Neural cell (in vitro differentiated cells): ENCODE data around the gene OPN1LW. TPM values are rescaled to one million over a fixed set of nuclear protein-coding genes. Genes with fewer than 3 reads are reported as not detected.
"Not testable (repeated sequence)": the region's sequence is repeated elsewhere in the genome, so short reads cannot be mapped to it uniquely, and the experiment has no call there.

Experiments
- H2AFZ ChIP-seq: fragments of 200-600, 300-800 bp; sonication (generic), shearing (Covaris generic); 2 replicates; pipeline ENCODE4 v1.6.0; 2014; ENCODE audit warnings: low read depth, mild to moderate bottlenecking, antibody characterized with exemption, low read length, moderate library complexity
- H3F3A ChIP-seq: fragments of 200-600 bp; shearing (Covaris generic); 2 replicates; pipeline ENCODE4 v1.6.1; 2016; ENCODE audit warnings: mild to moderate bottlenecking, moderate library complexity, mixed read lengths, antibody characterized with exemption, low read length; ENCODE audit not compliant: insufficient read depth, poor library complexity, severe bottlenecking
- H3K27ac ChIP-seq: fragments of 200-600, 300-800 bp; sonication (generic), shearing (Covaris generic); 2 replicates; pipeline ENCODE4 v1.5.1; 2014; ENCODE audit warnings: mild to moderate bottlenecking, low read length, moderate library complexity
- H3K27me3 ChIP-seq: fragments of 300-800, 200-600 bp; sonication (generic), shearing (Covaris generic); 2 replicates; pipeline ENCODE4 v1.6.0; 2014; ENCODE audit warnings: mild to moderate bottlenecking, low read depth, low read length, moderate library complexity; ENCODE audit not compliant: insufficient read depth
- H3K36me3 ChIP-seq: fragments of 300-800, 200-600 bp; sonication (generic), shearing (Covaris generic); 2 replicates; pipeline ENCODE4 v1.5.1; 2014; ENCODE audit warnings: mild to moderate bottlenecking, antibody characterized with exemption, low read length, moderate library complexity; ENCODE audit not compliant: insufficient read depth
- H3K4me2 ChIP-seq: fragments of 300-800, 200-600 bp; sonication (generic), shearing (Covaris generic); 2 replicates; pipeline ENCODE4 v1.6.0; 2014; ENCODE audit warnings: mild to moderate bottlenecking, low read length
- H3K4me3 ChIP-seq: fragments of 300-800, 200-600 bp; sonication (generic), shearing (Covaris generic); 2 replicates; pipeline ENCODE4 v1.5.1; 2014; ENCODE audit warnings: mild to moderate bottlenecking, low read length, moderate library complexity
- H3K79me2 ChIP-seq: fragments of 200-600 bp; shearing (Covaris generic); replicated peaks from 2 replicates; pipeline ENCODE4 v1.6.0; 2014; ENCODE audit warnings: mild to moderate bottlenecking, low read length, moderate library complexity; ENCODE audit not compliant: insufficient read depth
- H3K9ac ChIP-seq: fragments of 300-800, 200-600 bp; sonication (generic), shearing (Covaris generic); 2 replicates; pipeline ENCODE4 v1.6.1; 2016; ENCODE audit warnings: mild to moderate bottlenecking, low read length, mixed read lengths
- H3K9me2 ChIP-seq: fragments of 200-600 bp; shearing (Covaris generic); 2 replicates; pipeline ENCODE4 v1.6.1; 2016; ENCODE audit warnings: mild to moderate bottlenecking, low read length, mixed read lengths; ENCODE audit not compliant: insufficient read depth
- H3K9me3 ChIP-seq: fragments of 200-600, 300-800 bp; sonication (generic), shearing (Covaris generic); 2 replicates; pipeline ENCODE4 v1.6.1; 2016; ENCODE audit warnings: mild to moderate bottlenecking, mixed run types, low read length, moderate library complexity, mixed read lengths
- H4K20me1 ChIP-seq: fragments of 200-600 bp; shearing (Covaris generic); 2 replicates; pipeline ENCODE4 v1.6.1; 2016; ENCODE audit warnings: mild to moderate bottlenecking, mixed run types; ENCODE audit not compliant: insufficient read depth
- polyA plus RNA-seq: library from polyadenylated mRNA; depleted of rRNA; stranded (reverse); fragments of >200 nt; gene quantifications from 2 replicates; pipeline ENCODE4 v1.2.3, GENCODE V29; 2014

The OPN1LW gene
- polyA plus RNA-seq, 1 donor from 2014 or later, result not detected

GRCh38 chrX:154182296-154182695 lies 38.3 kb downstream of the OPN1LW start, which contains the start of gene OPN1MW:
OPN1MW (plus strand) TSS chrX:154182596; CDS start chrX:154182678, 82 bp downstream.
- H3K9me2 ChIP-seq, H3K27ac ChIP-seq, H2AFZ ChIP-seq, H3K4me2 ChIP-seq, H3K9ac ChIP-seq, H3F3A ChIP-seq, H4K20me1 ChIP-seq, H3K9me3 ChIP-seq, H3K79me2 ChIP-seq, H3K36me3 ChIP-seq, H3K27me3 ChIP-seq, H3K4me3 ChIP-seq: not testable (repeated sequence)

GRCh38 chrX:154183794-154184193 lies 39.8 kb downstream of the OPN1LW start:
- H3K4me2 ChIP-seq, H3K9ac ChIP-seq, H2AFZ ChIP-seq, H3K9me2 ChIP-seq, H3K4me3 ChIP-seq, H3K27ac ChIP-seq, H3F3A ChIP-seq, H4K20me1 ChIP-seq, H3K79me2 ChIP-seq, H3K9me3 ChIP-seq, H3K27me3 ChIP-seq, H3K36me3 ChIP-seq: not testable (repeated sequence)

- H3F3A ChIP-seq, H3K4me3 ChIP-seq, H3K9me2 ChIP-seq, H4K20me1 ChIP-seq, H3K36me3 ChIP-seq, H3K4me2 ChIP-seq, H2AFZ ChIP-seq, H3K27ac ChIP-seq, H3K9ac ChIP-seq, H3K27me3 ChIP-seq, H3K9me3 ChIP-seq, H3K79me2 ChIP-seq: not testable (repeated sequence)
Measured at GRCh38 chrX:154192846-154193245, 48.8 kb downstream of the OPN1LW start.

- H3K4me2 ChIP-seq, H2AFZ ChIP-seq, H4K20me1 ChIP-seq, H3K9ac ChIP-seq, H3K4me3 ChIP-seq, H3K27me3 ChIP-seq, H3F3A ChIP-seq, H3K9me2 ChIP-seq, H3K79me2 ChIP-seq, H3K9me3 ChIP-seq, H3K36me3 ChIP-seq, H3K27ac ChIP-seq: not testable (repeated sequence)
Measured at GRCh38 chrX:154194316-154194715, 50.3 kb downstream of the OPN1LW start.

- H3K9ac ChIP-seq, H3K36me3 ChIP-seq, H3F3A ChIP-seq, H3K4me3 ChIP-seq, H3K27me3 ChIP-seq, H2AFZ ChIP-seq, H3K4me2 ChIP-seq, H3K27ac ChIP-seq, H3K9me2 ChIP-seq, H3K79me2 ChIP-seq, H3K9me3 ChIP-seq, H4K20me1 ChIP-seq: not testable (repeated sequence)
Measured at GRCh38 chrX:154196466-154196865, 52.4 kb downstream of the OPN1LW start.

Other genes starting within 250 kb of the OPN1LW start
- gene AVPR2, start 239.6 kb upstream of the OPN1LW start, polyA plus RNA-seq, result not detected in 2 replicates
- gene ARHGAP4, start 218.0 kb upstream of the OPN1LW start, polyA plus RNA-seq, result 11.2 and 12.1 TPM in 2 replicates
- gene NAA10, start 209.2 kb upstream of the OPN1LW start, polyA plus RNA-seq, result 117 and 159 TPM in 2 replicates
- gene RENBP, start 199.6 kb upstream of the OPN1LW start, polyA plus RNA-seq, result 0.89 and 2.5 TPM in 2 replicates
- 7.3 and 10.3 TPM in 2 replicates for gene HCFC1, start 172.4 kb upstream of the OPN1LW start, polyA plus RNA-seq
- gene TMEM187, start 171.5 kb upstream of the OPN1LW start, polyA plus RNA-seq, result 5.2 and 6.3 TPM in 2 replicates
- gene IRAK1, start 124.3 kb upstream of the OPN1LW start, polyA plus RNA-seq, result 1.4 and 6.8 TPM in 2 replicates
- gene MECP2, start 46.5 kb upstream of the OPN1LW start, polyA plus RNA-seq, result 14.5 and 36.1 TPM in 2 replicates
- gene OPN1MW, start 38.4 kb downstream of the OPN1LW start, polyA plus RNA-seq, result not detected in 2 replicates
- not detected in 2 replicates for gene OPN1MW2, start 75.5 kb downstream of the OPN1LW start, polyA plus RNA-seq
- gene OPN1MW3, start 113.3 kb downstream of the OPN1LW start, polyA plus RNA-seq, result not detected in 2 replicates
- not detected in 2 replicates for gene TEX28, start 150.9 kb downstream of the OPN1LW start, polyA plus RNA-seq
- gene TKTL1, start 151.6 kb downstream of the OPN1LW start, polyA plus RNA-seq, result 0.14 TPM in 1 of 2 replicates, not detected in the other
- 84.9 and 118 TPM in 2 replicates for gene FLNA, start 230.4 kb downstream of the OPN1LW start, polyA plus RNA-seq
- gene EMD, start 235.1 kb downstream of the OPN1LW start, polyA plus RNA-seq, result 67.9 and 86.3 TPM in 2 replicates